Superior temporal gyrus (tissue), 1 donor: ENCODE data around the gene CFAP46.
A peak's percentile ranks its signal among the peaks of the same experiment; 100 is the strongest.
"Not testable (repeated sequence)": the region's sequence is repeated elsewhere in the genome, so short reads cannot be mapped to it uniquely, and the experiment has no call there.

Experiments used
- DNase-seq: peaks from one replicate; pipeline ENCODE4 v3.0.0-alpha.2; 2016; ENCODE audit errors: extremely low spot score

The CFAP46 gene

DNA sequence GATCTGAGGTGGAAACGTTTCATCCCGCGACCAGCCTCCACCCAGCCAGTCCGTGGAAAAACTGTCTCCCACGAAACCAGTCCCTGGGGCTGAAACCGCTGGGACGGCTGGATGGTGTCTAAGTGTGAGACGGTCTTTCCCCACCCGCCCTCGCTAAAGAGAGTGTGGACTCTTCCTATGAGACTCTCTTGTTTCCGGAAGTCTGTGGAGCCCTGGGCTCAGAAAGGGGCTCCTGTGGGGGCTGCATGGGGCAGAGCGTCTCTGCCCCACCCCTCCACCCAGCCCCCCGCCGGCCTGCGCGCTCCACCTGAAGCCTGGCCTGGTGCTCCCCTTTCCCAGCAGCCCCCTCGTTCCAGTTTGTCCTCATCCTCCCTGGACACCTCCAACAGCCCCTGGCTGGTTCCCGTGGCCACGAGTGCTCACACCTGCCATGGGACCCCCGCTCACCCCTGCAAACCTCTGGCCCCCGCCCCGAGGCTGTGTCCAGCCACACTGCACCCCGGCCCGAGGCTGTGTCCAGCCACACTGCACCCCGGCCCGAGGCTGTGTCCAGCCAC, 28.7 kb downstream of the CFAP46 start:
- no peak for DNase-seq

GRCh38 chr10:132912713-132913558, 29.4 kb downstream of the CFAP46 start:
- DNase-seq, result no peak

GRCh38 chr10:132912225-132912712, 30.1 kb downstream of the CFAP46 start:
- no peak for DNase-seq

DNA sequence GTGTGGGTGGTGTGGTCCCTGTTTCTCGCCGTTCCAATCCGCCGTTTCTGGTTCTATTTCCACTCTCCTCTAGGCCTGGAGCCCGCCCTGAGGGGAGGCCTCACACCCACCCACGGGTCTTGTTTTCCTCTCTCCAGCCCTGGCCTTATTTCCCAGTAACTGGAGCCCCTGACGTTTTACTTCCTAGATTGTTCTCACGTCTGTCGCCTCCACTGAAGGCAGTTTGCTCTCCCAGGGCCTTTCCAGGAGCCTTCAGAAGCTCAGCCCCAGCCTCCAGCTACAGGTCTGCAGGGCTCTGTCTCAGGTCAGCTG, 30.6 kb downstream of the CFAP46 start:
- no peak for DNase-seq

DNA sequence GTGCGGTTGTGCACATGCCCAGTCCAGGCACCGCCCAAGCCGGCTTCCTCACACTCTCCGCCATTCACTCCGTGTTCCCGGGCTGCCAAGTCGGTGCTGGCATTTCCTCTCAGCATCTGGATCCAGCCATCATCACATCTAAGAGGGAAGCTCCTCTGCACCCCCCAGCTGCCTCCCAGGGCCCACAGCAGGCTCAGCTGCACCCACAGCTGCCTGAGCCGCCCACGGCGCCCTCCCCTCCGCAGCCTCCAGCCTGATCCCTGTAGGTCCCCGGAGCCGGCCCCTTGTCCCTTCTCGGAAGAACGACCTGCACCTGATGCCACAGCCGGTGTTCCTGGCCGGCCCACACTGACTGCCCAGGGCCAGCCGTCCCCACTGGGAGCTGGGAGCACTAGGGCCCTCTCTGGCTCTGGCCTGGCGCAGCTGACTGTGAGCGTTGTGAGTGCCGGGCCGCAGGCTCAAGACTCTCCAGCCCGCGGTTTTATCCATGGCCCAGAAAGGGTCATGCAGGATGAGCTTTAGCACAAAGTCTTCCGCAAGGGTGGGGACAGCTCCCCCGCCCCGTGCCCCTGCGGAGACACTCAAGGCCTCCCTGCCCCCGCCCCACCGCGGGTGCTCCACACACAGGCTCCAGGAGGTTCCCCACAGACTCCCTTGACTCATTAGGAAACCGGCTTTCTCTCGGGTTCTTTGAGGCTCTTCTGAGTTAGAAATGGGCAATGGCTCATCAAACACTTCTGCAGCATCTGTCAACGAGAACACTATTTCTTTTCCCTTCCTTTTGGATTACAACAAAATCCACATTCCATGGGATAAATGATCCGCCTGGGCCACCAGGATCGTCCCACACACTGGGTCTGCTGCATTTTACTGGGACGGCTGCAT, 31.2 kb downstream of the CFAP46 start:
- DNase-seq, result peak; percentile 17

- DNase-seq, result no peak
Observed at GRCh38 chr10:132910186-132910880, 32.0 kb downstream of the CFAP46 start.

DNA sequence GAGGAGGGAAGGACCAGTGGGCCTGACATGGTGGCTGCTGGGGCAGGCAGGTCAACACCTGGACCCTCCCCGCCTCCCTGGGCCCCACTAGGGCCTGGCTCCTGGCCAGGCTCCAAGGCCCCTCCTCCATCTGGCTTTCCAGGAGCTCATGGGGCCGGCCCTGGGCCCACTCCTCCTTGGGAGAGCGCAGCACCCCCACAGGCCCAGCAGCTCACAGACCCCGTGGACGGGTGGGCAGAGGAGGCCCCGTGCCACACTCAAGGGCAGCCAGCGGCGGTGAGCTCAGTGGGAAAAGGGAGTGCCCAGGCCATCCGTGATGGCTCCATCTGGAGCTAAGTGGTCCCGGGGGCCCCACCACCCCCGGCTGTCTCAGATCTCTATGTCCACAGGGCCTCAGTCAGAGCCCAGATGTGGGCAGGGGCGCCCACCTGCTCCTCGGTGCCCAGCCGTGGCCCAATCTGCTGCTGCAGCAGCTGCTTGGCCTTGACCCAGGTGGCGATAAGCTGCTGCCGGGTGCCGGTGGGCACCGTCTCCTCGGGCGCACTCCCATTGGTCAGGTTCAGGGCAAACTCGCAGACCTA, 32.8 kb downstream of the CFAP46 start:
- DNase-seq, result no peak

DNA sequence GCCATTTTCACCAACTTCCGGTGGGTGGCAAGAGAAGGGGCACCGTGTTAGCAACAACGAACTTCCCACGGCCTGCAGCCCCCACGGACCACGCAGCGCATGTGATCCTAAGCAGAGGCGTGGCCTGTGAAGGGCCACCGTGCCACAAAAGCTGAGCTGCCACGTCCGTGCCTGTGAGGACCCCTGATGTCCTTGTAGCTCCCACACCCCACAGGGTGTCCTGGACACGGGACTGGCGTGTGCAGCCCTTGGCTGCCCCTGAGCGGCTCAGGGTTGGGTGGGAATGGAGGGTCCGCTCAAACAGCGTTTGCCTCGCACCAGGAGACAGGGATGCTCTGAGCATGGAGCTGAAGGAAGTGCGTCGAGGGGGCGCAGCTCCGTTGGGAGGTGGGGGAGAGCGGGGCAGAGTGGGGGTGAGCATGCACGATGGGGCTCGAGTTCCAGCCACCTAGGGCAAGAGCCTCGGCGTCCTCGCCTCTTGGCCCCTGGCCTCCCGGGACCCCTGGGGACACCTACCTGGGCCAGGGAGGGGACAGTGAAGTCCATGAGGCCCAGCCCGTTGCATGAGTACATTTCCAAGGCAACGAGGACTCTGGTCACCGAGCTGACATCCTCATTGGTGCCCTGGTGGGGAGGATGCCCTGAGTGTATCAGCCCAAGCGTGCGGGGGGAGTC, 33.6 kb downstream of the CFAP46 start:
- no peak for DNase-seq

GRCh38 chr10:132907821-132908620, 34.3 kb downstream of the CFAP46 start:
- DNase-seq, result no peak

DNA sequence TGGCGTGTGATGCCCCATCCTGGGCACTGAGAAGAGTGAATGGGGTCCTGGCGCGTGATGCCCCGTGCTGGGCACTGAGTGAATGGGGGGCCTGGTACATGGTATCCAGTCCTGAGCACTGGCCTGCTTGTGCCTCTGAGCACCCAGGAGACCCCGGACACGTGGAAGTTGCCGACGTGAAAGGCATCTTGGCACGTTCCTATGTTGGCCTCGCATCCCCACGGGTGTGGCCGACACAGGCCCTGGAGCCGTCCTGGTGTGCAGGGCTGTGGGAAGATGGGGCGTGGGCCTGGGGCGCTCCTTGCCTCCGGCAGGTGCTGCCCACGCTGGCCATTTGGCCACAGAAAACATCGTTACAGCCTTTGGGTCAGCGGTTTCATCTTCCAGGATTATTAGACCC, 35.5 kb downstream of the CFAP46 start:
- no peak for DNase-seq

GRCh38 chr10:132906106-132906505, 36.3 kb downstream of the CFAP46 start:
- no peak for DNase-seq

DNA sequence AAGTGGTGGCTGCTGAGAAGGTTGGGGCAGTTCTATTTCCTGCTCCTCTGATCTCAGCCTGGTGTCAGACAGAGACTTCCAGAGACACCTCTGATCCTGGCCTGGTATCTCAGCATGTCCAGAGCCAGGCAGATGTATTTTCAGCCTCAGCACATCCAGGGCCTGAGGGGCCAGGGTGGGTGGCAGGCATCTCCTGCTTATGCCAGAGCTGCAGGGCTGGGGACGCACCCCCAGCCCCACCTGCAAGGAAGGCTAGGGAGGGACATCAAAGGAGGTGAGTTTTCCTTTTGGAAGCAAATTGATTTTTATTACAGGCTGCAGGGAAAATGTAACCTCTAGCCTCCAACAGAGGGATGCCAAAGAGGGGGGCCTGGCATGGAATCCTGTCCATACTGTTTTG, 36.7 kb downstream of the CFAP46 start:
- DNase-seq, result no peak

GRCh38 chr10:132904814-132905649, 37.3 kb downstream of the CFAP46 start:
- no peak for DNase-seq

DNA sequence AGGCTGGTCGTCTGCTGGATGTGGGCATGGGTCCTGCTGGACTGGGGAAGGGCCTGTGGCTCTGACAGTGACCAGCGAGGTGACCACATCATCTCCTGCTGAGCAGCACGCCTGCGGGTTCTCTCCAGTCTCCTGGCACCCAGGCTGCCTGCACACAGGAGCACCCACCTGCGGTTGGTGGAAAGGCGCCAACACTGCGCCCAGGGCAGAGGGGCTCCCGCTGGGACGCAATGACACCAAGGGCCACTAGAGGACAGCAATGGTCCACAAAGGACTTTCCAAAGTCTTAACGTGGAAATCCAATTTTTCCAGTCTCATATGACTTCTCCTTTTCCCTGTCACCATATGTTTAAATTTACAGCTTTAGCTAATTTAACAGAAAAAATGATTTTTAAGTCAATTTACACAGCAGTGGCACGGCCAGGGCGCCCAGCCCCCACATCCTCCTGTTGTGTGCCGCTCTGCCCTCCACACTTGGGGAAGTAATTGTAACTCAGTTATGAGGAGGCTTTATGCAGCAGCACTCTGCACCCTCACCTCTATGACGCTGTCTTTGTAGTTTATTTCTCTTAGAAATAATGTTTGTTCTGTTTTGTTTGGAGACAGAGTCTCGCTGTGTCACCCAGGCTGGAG, 38.1 kb downstream of the CFAP46 start:
- DNase-seq, result peak; percentile 56

DNA sequence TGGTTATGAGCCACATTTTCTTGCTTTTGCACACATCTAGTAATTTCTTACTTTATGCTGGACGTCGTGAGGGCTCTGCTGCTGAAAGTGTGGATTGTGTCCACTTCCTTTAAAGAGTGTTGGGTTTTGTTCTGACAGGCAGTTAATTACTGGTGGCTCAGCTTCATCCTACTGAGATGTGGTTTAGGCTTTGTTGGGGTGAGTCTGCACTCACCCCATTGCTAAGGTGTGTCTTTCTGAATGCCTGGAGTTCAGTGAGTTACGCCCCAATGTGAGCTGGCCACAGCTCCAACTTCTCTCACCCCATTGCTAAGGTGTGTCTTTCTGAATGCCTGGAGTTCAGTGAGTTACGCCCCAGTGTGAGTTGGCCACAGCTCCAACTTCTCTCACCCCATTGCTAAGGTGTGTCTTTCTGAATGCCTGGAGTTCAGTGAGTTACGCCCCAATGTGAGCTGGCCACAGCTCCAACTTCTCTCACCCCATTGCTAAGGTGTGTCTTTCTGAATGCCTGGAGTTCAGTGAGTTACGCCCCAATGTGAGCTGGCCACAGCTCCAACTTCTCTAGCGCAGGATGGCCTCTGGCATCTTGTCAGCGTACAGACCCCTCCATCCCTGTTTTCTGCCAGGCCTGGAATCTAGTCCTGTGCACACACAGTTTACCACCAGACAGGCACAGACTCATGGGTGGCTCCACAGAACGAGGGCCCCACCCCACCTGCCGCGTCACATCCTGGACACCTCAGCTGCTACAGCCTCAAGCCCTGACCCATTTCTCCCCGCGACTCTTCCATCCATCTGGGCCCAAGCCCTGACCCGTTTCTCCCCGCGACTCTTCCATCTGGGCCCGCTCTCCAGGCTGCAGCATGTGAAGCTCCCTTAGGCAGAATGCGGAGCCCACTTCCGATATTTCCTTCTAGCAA, 39.5 kb downstream of the CFAP46 start:
- DNase-seq, result not testable (repeated sequence)

DNA sequence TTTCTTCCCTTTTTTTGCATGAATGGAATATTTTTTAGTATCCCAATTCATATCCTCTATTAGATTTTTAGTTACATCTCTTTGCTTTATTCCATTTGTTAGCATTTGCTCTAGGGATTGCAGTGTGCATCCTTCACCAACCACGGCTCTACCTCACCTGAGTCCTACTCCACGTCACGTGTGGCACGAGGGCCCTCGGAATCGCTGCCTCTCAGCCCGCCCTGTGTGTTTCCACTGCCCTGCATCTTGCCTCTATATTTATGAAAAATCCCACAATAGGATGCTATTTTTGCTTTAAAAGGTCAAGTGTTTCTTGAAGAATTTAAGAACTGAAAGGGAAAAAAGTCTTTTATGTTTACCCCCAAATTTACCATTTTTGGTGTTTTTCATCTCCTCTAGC, 41.0 kb downstream of the CFAP46 start:
- DNase-seq, result no peak

DNA sequence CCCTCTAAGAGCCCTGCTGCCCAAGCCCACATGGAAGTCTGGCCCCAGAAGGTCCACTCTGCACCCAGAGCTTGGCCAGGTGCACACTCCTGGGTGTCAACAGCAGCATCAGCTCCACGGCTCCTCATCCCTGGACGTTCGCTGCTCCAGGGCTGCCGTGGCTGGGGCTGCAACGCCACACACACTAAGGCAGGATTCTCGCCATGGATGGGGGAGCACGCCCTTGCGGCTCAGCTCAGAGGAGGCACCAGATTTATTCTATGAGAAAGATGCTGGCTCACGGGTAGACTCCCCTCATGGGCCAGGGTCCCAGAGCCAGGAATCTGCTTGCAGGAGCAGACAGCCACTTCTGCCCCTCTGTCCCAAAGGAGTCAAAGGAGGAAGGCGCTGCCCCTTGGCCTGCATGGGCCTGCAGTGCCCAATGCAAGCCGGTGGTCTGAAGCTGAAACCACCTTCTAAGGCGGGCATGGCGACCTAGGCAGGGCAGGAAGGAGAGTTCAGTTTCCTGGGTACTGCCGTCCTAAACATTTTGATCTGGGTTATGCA, 42.1 kb downstream of the CFAP46 start:
- no peak for DNase-seq

DNA sequence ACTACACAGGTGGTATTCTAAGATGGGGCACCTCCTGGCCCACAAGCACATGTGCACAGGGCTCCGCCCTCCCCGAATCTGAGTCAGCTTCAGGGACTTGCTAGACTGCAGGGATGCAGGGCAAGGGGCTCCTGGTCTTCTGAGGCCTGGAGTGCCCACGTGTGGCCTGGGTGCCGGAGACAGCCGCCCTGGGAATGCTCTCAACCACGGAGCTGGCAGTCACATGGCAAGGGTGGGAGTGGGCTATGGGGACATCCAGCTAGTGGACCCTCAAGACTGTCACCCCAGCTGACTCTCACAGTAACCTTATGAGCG, 42.7 kb downstream of the CFAP46 start:
- DNase-seq, result no peak
